ENCODE measurements around the gene MRM3. TPM values are rescaled to one million over a fixed set of nuclear protein-coding genes. Genes with fewer than 3 reads are reported as not detected.
"Not testable (repeated sequence)": the region's sequence is repeated elsewhere in the genome, so short reads cannot be mapped to it uniquely, and the experiment has no call there.

The MRM3 gene
- total and polyA plus RNA-seq, 10 donors: 13.5 to 23.1 (median 17.1) TPM

GRCh38 chr17:802481-802880, 20.3 kb downstream of the MRM3 start:
- H3K27ac ChIP-seq: no peak overlapping the region
- H3K4me3 ChIP-seq: no peak overlapping the region
- no peak for DNase-seq
- H3K27me3 ChIP-seq (replicated peaks in 1 of 7): peaks cover 0 to 15% (median 0%) of the 10 kb centered on the region in 7 donors
- no peaks in the 10 kb centered on the region for H3K36me3 ChIP-seq
- intact Hi-C loops (cut with DNase I; ENCODE audit: low total_unique reads): no loop called here
- peaks cover 0 to 3% (median 0%) of the 10 kb centered on the region in 6 donors for H3K4me1 ChIP-seq
- 90 to 93% (median 92%) methylated on average over 8 to 14 of the region's 14 CpGs for WGBS, 5 donors
- no peaks in the 10 kb centered on the region for H3K9me3 ChIP-seq
- TF ChIP-seq CTCF (IDR thresholded peaks at IDR 0.05 in 8 of 11, conservative IDR thresholded peaks at IDR 0.05 in 3 of 11) (no peak), POLR2A (IDR thresholded peaks at IDR 0.05) (no peak), POLR2AphosphoS5 (IDR thresholded peaks at IDR 0.05) (no peak)

- Histone ChIP-seq H3K27me3 (replicated peaks in 1 of 7) (peaks cover 0 to 19% (median 0%) of the 10 kb centered on the region in 7 donors), H3K4me3 (no peak overlapping the region), H3K9me3 (no peaks in the 10 kb centered on the region), H3K27ac (no peak overlapping the region), H3K4me1 (no peaks in the 10 kb centered on the region), H3K36me3 (no peaks in the 10 kb centered on the region)
- intact Hi-C loops (cut with DNase I; ENCODE audit: low total_unique reads): no loop called here
- no peak for DNase-seq
- TF ChIP-seq CTCF (IDR thresholded peaks at IDR 0.05 in 8 of 11, conservative IDR thresholded peaks at IDR 0.05 in 3 of 11): no peak
- no peak for TF ChIP-seq POLR2AphosphoS5 (IDR thresholded peaks at IDR 0.05)
- no peak for TF ChIP-seq POLR2A (IDR thresholded peaks at IDR 0.05)
- WGBS, 5 donors: 82 to 92% (median 87%) methylated on average over 28 to 37 of the region's 37 CpGs
Observed at GRCh38 chr17:802901-803881, 21.0 kb downstream of the MRM3 start.

- H3K4me3 ChIP-seq: no peak overlapping the region
- no peaks in the 10 kb centered on the region for H3K4me1 ChIP-seq
- intact Hi-C loops (cut with DNase I; ENCODE audit: low total_unique reads): no loop called here
- no peaks in the 10 kb centered on the region for H3K36me3 ChIP-seq
- peaks cover 0 to 19% (median 0%) of the 10 kb centered on the region in 7 donors for H3K27me3 ChIP-seq (replicated peaks in 1 of 7)
- WGBS, 5 donors: 87 to 93% (median 91%) methylated on average over 35 to 41 of the region's 41 CpGs
- DNase-seq: no peak
- H3K9me3 ChIP-seq: no peaks in the 10 kb centered on the region
- no peak overlapping the region for H3K27ac ChIP-seq
- TF ChIP-seq POLR2AphosphoS5 (IDR thresholded peaks at IDR 0.05): no peak
- no peak for TF ChIP-seq CTCF (IDR thresholded peaks at IDR 0.05 in 8 of 11, conservative IDR thresholded peaks at IDR 0.05 in 3 of 11)
- TF ChIP-seq POLR2A (IDR thresholded peaks at IDR 0.05): no peak
Observed at GRCh38 chr17:804541-805435, 22.6 kb downstream of the MRM3 start.

- peaks cover 0 to 19% (median 0%) of the 10 kb centered on the region in 7 donors for H3K27me3 ChIP-seq (replicated peaks in 1 of 7)
- intact Hi-C loops (cut with DNase I; ENCODE audit: low total_unique reads); H3K36me3 ChIP-seq; DNase-seq; H3K27ac ChIP-seq; H3K9me3 ChIP-seq; H3K4me3 ChIP-seq; H3K4me1 ChIP-seq: not testable (repeated sequence)
- 84 to 94% (median 91%) methylated on average over 11 to 23 of the region's 23 CpGs for WGBS, 5 donors
Observed at GRCh38 chr17:805886-806285, 23.7 kb downstream of the MRM3 start.

All from spleen (tissue), 11 donors.